Liver (tissue), 9 donors: Measurements from ENCODE around the gene KCNC2. TPM values are rescaled to one million over a fixed set of nuclear protein-coding genes. Genes with fewer than 3 reads are reported as not detected.

Experiments
- DNase-seq: peaks from one replicate; pipeline ENCODE4 v3.0.0-alpha.2; 2017; ENCODE audit warnings: low spot score
- H3K27ac ChIP-seq, 2 donors: one replicate each; pipeline ENCODE4 v1.7.0; 2013; ENCODE audit warnings: inconsistent platforms in 2 of 2, low read length in 2 of 2, control low read depth in 1 of 2, low read depth in 1 of 2, mild to moderate bottlenecking in 1 of 2
- H3K27me3 ChIP-seq, 4 donors: one replicate each; pipeline versions ENCODE4 v1.6.1 to v1.7.0; 2013; ENCODE audit warnings: low read length in 3 of 4, inconsistent platforms in 1 of 4, mild to moderate bottlenecking in 1 of 4, moderate library complexity in 1 of 4; ENCODE audit not compliant: control insufficient read depth in 4 of 4, insufficient read depth in 4 of 4
- H3K36me3 ChIP-seq, 4 donors: one replicate each; pipeline versions ENCODE4 v1.6.1 to v1.7.0; 2013; ENCODE audit warnings: low read length in 3 of 4, mild to moderate bottlenecking in 3 of 4, low read depth in 1 of 4, moderate library complexity in 1 of 4; ENCODE audit not compliant: control insufficient read depth in 4 of 4, insufficient read depth in 3 of 4
- H3K4me1 ChIP-seq, 4 donors: one replicate each; pipeline versions ENCODE4 v1.6.1 to v1.7.0; 2013; ENCODE audit warnings: low read length in 3 of 4, mild to moderate bottlenecking in 3 of 4, moderate library complexity in 1 of 4; ENCODE audit not compliant: control insufficient read depth in 4 of 4, insufficient read depth in 4 of 4
- H3K4me3 ChIP-seq, 3 donors: one replicate each; pipeline versions ENCODE4 v1.6.1 to v1.7.0; 2013; ENCODE audit warnings: low read length in 3 of 3, control low read depth in 1 of 3, low read depth in 1 of 3, mild to moderate bottlenecking in 1 of 3
- H3K9ac ChIP-seq, 2 donors: one replicate each; pipeline ENCODE4 v1.7.0; 2013; ENCODE audit warnings: low read length in 2 of 2, mild to moderate bottlenecking in 2 of 2, moderate library complexity in 2 of 2, control low read depth in 1 of 2, low read depth in 1 of 2
- H3K9me3 ChIP-seq, 4 donors: one replicate each; pipeline versions ENCODE4 v1.6.1 to v1.7.0; 2013; ENCODE audit warnings: low read length in 3 of 4; ENCODE audit not compliant: control insufficient read depth in 4 of 4
- CTCF ChIP-seq: fragments of 150-350 bp; IDR thresholded peaks from 2 replicates; pipeline ENCODE4 v1.5.1; 2017; ENCODE audit warnings: improper control_type of control experiment, low read depth, low read length; ENCODE audit not compliant: missing input control
- EGR1 ChIP-seq, 2 donors: IDR thresholded peaks; 2 replicates each; pipeline ENCODE4 v1.6.1; 2016 to 2018; ENCODE audit warnings: antibody characterized with exemption in 2 of 2, low read depth in 2 of 2
- FOXA1 ChIP-seq: IDR thresholded peaks from 2 replicates; pipeline ENCODE4 v1.6.1; 2016; ENCODE audit warnings: antibody characterized with exemption
- FOXA2 ChIP-seq: IDR thresholded peaks from 2 replicates; pipeline ENCODE4 v1.6.1; 2016; ENCODE audit warnings: antibody characterized with exemption
- GABPA ChIP-seq, 2 donors: IDR thresholded peaks in 1 of 2; conservative IDR thresholded peaks in 1 of 2; 2 replicates each; pipeline ENCODE4 v1.6.1; 2016; ENCODE audit warnings: antibody characterized with exemption in 2 of 2, mild to moderate bottlenecking in 1 of 2, moderate library complexity in 1 of 2
- HNF4A ChIP-seq, 2 donors: conservative IDR thresholded peaks; 2 replicates each; pipeline ENCODE4 v1.6.1; 2016; ENCODE audit warnings: antibody characterized with exemption in 2 of 2, mild to moderate bottlenecking in 2 of 2
- HNF4G ChIP-seq: IDR thresholded peaks from 2 replicates; pipeline ENCODE4 v1.6.1; 2016; ENCODE audit warnings: antibody characterized with exemption
- JUND ChIP-seq, 2 donors: IDR thresholded peaks; 2 replicates each; pipeline ENCODE4 v1.6.1; 2016; ENCODE audit warnings: antibody characterized with exemption in 2 of 2
- NR2F2 ChIP-seq: IDR thresholded peaks from 2 replicates; pipeline ENCODE4 v1.6.1; 2016; ENCODE audit warnings: antibody characterized with exemption
- RAD21 ChIP-seq, 2 donors: IDR thresholded peaks; 2 replicates each; pipeline ENCODE4 v1.6.1; 2016; ENCODE audit warnings: antibody characterized with exemption in 2 of 2, mild to moderate bottlenecking in 2 of 2
- REST ChIP-seq: IDR thresholded peaks from 2 replicates; pipeline ENCODE4 v1.6.1; 2016; ENCODE audit warnings: antibody characterized with exemption, mild to moderate bottlenecking
- RXRA ChIP-seq, 2 donors: IDR thresholded peaks; 2 replicates each; pipeline ENCODE4 v1.6.1; 2017 to 2018; ENCODE audit warnings: antibody characterized with exemption in 2 of 2, mild to moderate bottlenecking in 1 of 2
- SP1 ChIP-seq: IDR thresholded peaks from 2 replicates; pipeline ENCODE4 v1.6.1; 2018; ENCODE audit warnings: antibody characterized with exemption, mild to moderate bottlenecking
- TAF1 ChIP-seq: conservative IDR thresholded peaks from 2 replicates; pipeline ENCODE4 v1.6.1; 2016; ENCODE audit warnings: antibody characterized with exemption, mild to moderate bottlenecking
- YY1 ChIP-seq: IDR thresholded peaks from 2 replicates; pipeline ENCODE4 v1.6.1; 2016; ENCODE audit warnings: antibody characterized with exemption, mild to moderate bottlenecking
- WGBS: extraction: QIAGEN DNeasy Blood & Tissue Kit; methylation state at CpG from one replicate; pipeline ENCODE4 v1.1.7; 2013; 5-methylcytosine and 5-hydroxymethylcytosine counted together
- polyA plus RNA-seq, 2 donors: library from polyadenylated mRNA; stranded (reverse) in 1 of 2; unstranded in 1 of 2; fragments of 200-250 nt in 1 of 2; fragments of >200 nt in 1 of 2; fragmentation: Nextera tagmentation in 1 of 2; extraction: Ambion mirVana in 1 of 2; gene quantifications; one replicate each; pipeline versions ENCODE4 v1.2.1 to v1.2.3, GENCODE V29; 2013 to 2015
- total RNA-seq, 2 donors: library from RNA; depleted of rRNA; stranded (reverse); fragments of >200 nt; gene quantifications; one replicate each; pipeline ENCODE4 v1.2.3, GENCODE V29; 2014
- TF ChIP-seq, protein P1 (sequence below): IDR thresholded peaks from 2 replicates; pipeline ENCODE4 v1.6.1; 2016; ENCODE audit warnings: antibody characterized with exemption
- TF ChIP-seq, protein P2 (sequence below): IDR thresholded peaks from 2 replicates; pipeline ENCODE4 v1.6.1; 2016; ENCODE audit warnings: antibody characterized with exemption
- TF ChIP-seq, protein P3 (sequence below): IDR thresholded peaks from 2 replicates; pipeline ENCODE4 v1.6.1; 2016; ENCODE audit warnings: antibody characterized with exemption
- donor health status: healthy.
- donor health status: healthy.
- donor health status: healthy.
- donor health status: healthy.
- donor health status: healthy.

The KCNC2 gene
- total and polyA plus RNA-seq, 4 donors, result under 0.01 to 0.02 TPM; not detected in 2

- TF ChIP-seq GABPA (IDR thresholded peaks at IDR 0.05 in 1 of 2, conservative IDR thresholded peaks at IDR 0.05 in 1 of 2) (no peak), HNF4A (conservative IDR thresholded peaks at IDR 0.05) (peak; percentile 31 to 38), JUND (IDR thresholded peaks at IDR 0.05) (peak; percentile 12 to 24), REST (no peak), FOXA2 (peak; percentile 74), RAD21 (IDR thresholded peaks at IDR 0.05) (peak; percentile 34 to 38), RXRA (IDR thresholded peaks at IDR 0.05) (peak in 1 of 2 donors; percentile 43)
- TF ChIP-seq, protein P1, sequence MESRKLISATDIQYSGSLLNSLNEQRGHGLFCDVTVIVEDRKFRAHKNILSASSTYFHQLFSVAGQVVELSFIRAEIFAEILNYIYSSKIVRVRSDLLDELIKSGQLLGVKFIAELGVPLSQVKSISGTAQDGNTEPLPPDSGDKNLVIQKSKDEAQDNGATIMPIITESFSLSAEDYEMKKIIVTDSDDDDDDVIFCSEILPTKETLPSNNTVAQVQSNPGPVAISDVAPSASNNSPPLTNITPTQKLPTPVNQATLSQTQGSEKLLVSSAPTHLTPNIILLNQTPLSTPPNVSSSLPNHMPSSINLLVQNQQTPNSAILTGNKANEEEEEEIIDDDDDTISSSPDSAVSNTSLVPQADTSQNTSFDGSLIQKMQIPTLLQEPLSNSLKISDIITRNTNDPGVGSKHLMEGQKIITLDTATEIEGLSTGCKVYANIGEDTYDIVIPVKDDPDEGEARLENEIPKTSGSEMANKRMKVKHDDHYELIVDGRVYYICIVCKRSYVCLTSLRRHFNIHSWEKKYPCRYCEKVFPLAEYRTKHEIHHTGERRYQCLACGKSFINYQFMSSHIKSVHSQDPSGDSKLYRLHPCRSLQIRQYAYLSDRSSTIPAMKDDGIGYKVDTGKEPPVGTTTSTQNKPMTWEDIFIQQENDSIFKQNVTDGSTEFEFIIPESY, result no peak
- no peak overlapping the region for H3K4me3 ChIP-seq
- WGBS, result 39% methylated on average over 2 of the region's 2 CpGs
- peaks cover 0 to 10% (median 6%) of the 10 kb centered on the region in 4 donors for H3K4me1 ChIP-seq
- no peaks in the 10 kb centered on the region for H3K27me3 ChIP-seq
- H3K9ac ChIP-seq, result peak overlapping the region in 1 of 2 donors; percentile 58
- peak overlapping the region in 1 of 2 donors; percentile 12 for H3K27ac ChIP-seq
- no peak for DNase-seq
- no peaks in the 10 kb centered on the region for H3K9me3 ChIP-seq
- H3K36me3 ChIP-seq, result no peaks in the 10 kb centered on the region
Observed at GRCh38 chr12:75048767-75049166, 160.9 kb downstream of the KCNC2 start.

- no peak for DNase-seq
- no peak for TF ChIP-seq NR2F2
- TF ChIP-seq, protein P2, sequence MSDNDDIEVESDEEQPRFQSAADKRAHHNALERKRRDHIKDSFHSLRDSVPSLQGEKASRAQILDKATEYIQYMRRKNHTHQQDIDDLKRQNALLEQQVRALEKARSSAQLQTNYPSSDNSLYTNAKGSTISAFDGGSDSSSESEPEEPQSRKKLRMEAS, result no peak
- TF ChIP-seq RXRA (IDR thresholded peaks at IDR 0.05), result no peak
- Histone ChIP-seq H3K27ac (no peak overlapping the region), H3K9ac (no peak overlapping the region), H3K9me3 (no peaks in the 10 kb centered on the region), H3K4me3 (no peak overlapping the region), H3K4me1 (peaks cover 0 to 10% (median 6%) of the 10 kb centered on the region in 4 donors), H3K27me3 (no peaks in the 10 kb centered on the region), H3K36me3 (no peaks in the 10 kb centered on the region)
- 78% methylated on average over 10 of the region's 10 CpGs for WGBS
Observed at GRCh38 chr12:75047885-75048525, 161.6 kb downstream of the KCNC2 start.

DNA sequence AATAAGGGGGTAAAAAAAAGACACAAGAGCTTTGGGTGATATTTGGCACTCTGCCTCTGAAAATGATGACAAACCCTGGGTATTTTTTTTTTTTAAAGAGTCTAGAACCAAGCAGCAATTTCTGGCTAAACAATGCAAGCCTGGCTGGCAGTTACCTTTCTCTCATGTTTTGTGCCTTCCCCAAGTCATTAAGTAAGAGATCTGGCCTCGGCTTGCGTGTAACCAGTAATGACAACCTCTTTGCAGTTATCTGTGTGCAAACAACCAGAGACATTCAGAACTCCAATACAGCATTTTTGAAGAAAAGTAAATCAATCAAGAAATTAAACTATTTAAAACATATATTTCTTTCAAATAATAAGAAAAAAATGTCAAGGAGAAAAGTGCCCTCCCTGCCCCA is 167.5 kb downstream of the KCNC2 start:
- DNase-seq, result no peak
- TF ChIP-seq FOXA2 (no peak), HNF4A (conservative IDR thresholded peaks at IDR 0.05) (no peak), YY1 (no peak), SP1 (no peak), NR2F2 (no peak), CTCF (no peak), RAD21 (IDR thresholded peaks at IDR 0.05) (no peak), HNF4G (no peak), EGR1 (IDR thresholded peaks at IDR 0.05; ENCODE audit: low read depth in 2 of 2) (no peak), GABPA (IDR thresholded peaks at IDR 0.05 in 1 of 2, conservative IDR thresholded peaks at IDR 0.05 in 1 of 2) (no peak), FOXA1 (no peak), RXRA (IDR thresholded peaks at IDR 0.05) (no peak), JUND (IDR thresholded peaks at IDR 0.05) (no peak), TAF1 (no peak)
- TF ChIP-seq, protein P3, sequence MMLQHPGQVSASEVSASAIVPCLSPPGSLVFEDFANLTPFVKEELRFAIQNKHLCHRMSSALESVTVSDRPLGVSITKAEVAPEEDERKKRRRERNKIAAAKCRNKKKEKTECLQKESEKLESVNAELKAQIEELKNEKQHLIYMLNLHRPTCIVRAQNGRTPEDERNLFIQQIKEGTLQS, result no peak
- TF ChIP-seq, protein P2, result no peak

More for the DNA sequence above, 167.5 kb downstream of the KCNC2 start:
- 41% methylated on average over 2 of the region's 2 CpGs for WGBS
- Histone ChIP-seq H3K27ac (no peak overlapping the region), H3K9ac (no peak overlapping the region), H3K36me3 (no peaks in the 10 kb centered on the region), H3K27me3 (no peaks in the 10 kb centered on the region), H3K9me3 (no peaks in the 10 kb centered on the region), H3K4me1 (no peaks in the 10 kb centered on the region), H3K4me3 (no peak overlapping the region)
